Measurements from ENCODE around the gene C22orf15. TPM values are rescaled to one million over a fixed set of nuclear protein-coding genes. Genes with fewer than 3 reads are reported as not detected.
A peak's percentile ranks its signal among the peaks of the same experiment; 100 is the strongest.

The C22orf15 gene
- total RNA-seq, 1 experiment from 2014 or later = not detected

GRCh38 chr22:23772649-23773473 is 10.1 kb downstream of the C22orf15 start, which contains the start of gene MMP11:
TSS of gene MMP11 (plus strand) at chr22:23772849. CDS start at chr22:23772871, 22 bp downstream.
- DNase-seq (ENCODE audit: low read depth) = peak; percentile 24

GRCh38 chr22:23773483-23774113 is 10.8 kb downstream of the C22orf15 start:
- DNase-seq (ENCODE audit: low read depth) = no peak

GRCh38 chr22:23774114-23774921 is 11.5 kb downstream of the C22orf15 start:
- DNase-seq (ENCODE audit: low read depth) = no peak

GRCh38 chr22:23774922-23775436 is 12.2 kb downstream of the C22orf15 start:
- DNase-seq (ENCODE audit: low read depth) = peak; percentile 38

- peak; percentile 36 for DNase-seq (ENCODE audit: low read depth)
Observed at GRCh38 chr22:23775779-23776375, 13.1 kb downstream of the C22orf15 start.

- no peak for DNase-seq (ENCODE audit: low read depth)
Observed at GRCh38 chr22:23777776-23778576, 15.2 kb downstream of the C22orf15 start.

- no peak for DNase-seq (ENCODE audit: low read depth)
Observed at GRCh38 chr22:23778577-23778900, 15.7 kb downstream of the C22orf15 start.

- DNase-seq (ENCODE audit: low read depth) = no peak
Observed at GRCh38 chr22:23779083-23779482, 16.3 kb downstream of the C22orf15 start.

- DNase-seq (ENCODE audit: low read depth) = no peak
Observed at GRCh38 chr22:23779731-23780130, 16.9 kb downstream of the C22orf15 start.

- no peak for DNase-seq (ENCODE audit: low read depth)
Observed at GRCh38 chr22:23780146-23780748, 17.5 kb downstream of the C22orf15 start.

- no peak for DNase-seq (ENCODE audit: low read depth)
Observed at GRCh38 chr22:23781065-23781464, 18.3 kb downstream of the C22orf15 start.

- peak; percentile 90 for DNase-seq (ENCODE audit: low read depth)
Observed at GRCh38 chr22:23781511-23782183, 18.9 kb downstream of the C22orf15 start.

GRCh38 chr22:23782252-23782651 is 19.5 kb downstream of the C22orf15 start:
- DNase-seq (ENCODE audit: low read depth) = no peak

GRCh38 chr22:23782703-23783102 is 19.9 kb downstream of the C22orf15 start:
- no peak for DNase-seq (ENCODE audit: low read depth)

- DNase-seq (ENCODE audit: low read depth) = no peak
Observed at GRCh38 chr22:23783265-23784150, 20.7 kb downstream of the C22orf15 start.

- peak; percentile 83 for DNase-seq (ENCODE audit: low read depth)
Observed at GRCh38 chr22:23784215-23784732, 21.5 kb downstream of the C22orf15 start.

- DNase-seq (ENCODE audit: low read depth) = no peak
Observed at GRCh38 chr22:23786261-23786710, 23.5 kb downstream of the C22orf15 start.
